ENCODE results near the gene SHROOM4. TPM values are rescaled to one million over a fixed set of nuclear protein-coding genes. Genes with fewer than 3 reads are reported as not detected.

The SHROOM4 gene
- total RNA-seq, 1 experiment from 2014 or later, result 2.1 TPM

DNA sequence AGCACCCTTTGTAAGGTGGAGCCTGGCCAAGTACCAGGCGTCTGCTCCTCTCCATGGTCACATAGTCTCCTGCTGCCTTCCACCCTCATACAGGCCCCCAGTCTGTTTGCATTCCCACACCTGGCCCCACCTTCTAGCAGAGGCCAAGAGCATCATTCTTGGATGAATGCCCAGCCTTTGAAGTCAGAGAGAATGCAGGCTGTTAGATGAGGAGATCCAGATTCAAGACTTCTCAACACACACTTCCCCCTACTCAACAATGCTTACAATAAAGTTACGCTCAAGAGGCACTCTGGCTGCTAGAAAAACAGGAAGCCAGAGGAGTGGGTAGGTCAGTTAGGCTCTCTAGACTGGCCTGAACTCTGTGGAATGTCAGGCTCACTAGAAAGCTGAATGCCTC, 43.3 kb downstream of the SHROOM4 start:
- Histone ChIP-seq H2BK12ac (ENCODE audit: insufficient read length, low read depth, low read length) (no peak overlapping the region), H2AK5ac (ENCODE audit: insufficient read length, low read length) (no peak overlapping the region), H3K4me2 (ENCODE audit: insufficient read depth, insufficient read length, low read length) (no peak overlapping the region), H4K8ac (replicated peaks; ENCODE audit: insufficient read length, low read depth, low read length) (no peak overlapping the region), H3K79me2 (ENCODE audit: insufficient read depth, low read length) (no peaks in the 10 kb centered on the region), H3K23ac (ENCODE audit: insufficient read length, low read depth, low read length) (no peak overlapping the region), H2BK20ac (ENCODE audit: low read depth, low read length, poor library complexity, severe bottlenecking) (no peak overlapping the region), H4K5ac (ENCODE audit: insufficient read length, low read depth, low read length) (no peak overlapping the region), H3K18ac (ENCODE audit: insufficient read length, low read depth, low read length) (no peak overlapping the region), H2BK120ac (ENCODE audit: low read depth, low read length, poor library complexity, severe bottlenecking) (no peak overlapping the region), H3K14ac (ENCODE audit: insufficient read depth, low read length) (no peak overlapping the region; the same call in 1 of the 2 replicates), H3K27me3 (ENCODE audit: insufficient read depth, low read length) (no peaks in the 10 kb centered on the region), H2BK5ac (ENCODE audit: insufficient read length, low read length) (no peak overlapping the region), H3K79me1 (ENCODE audit: insufficient read depth, low read depth, low read length, poor library complexity, severe bottlenecking) (no peaks in the 10 kb centered on the region), H3K4ac (ENCODE audit: low read depth, low read length) (no peak overlapping the region), H2AFZ (ENCODE audit: low read length) (no peak overlapping the region), H3K9me3 (ENCODE audit: control insufficient read depth, low read depth, low read length) (no peaks in the 10 kb centered on the region), H3T11ph (ENCODE audit: low read length) (no peak overlapping the region), H3K27ac (ENCODE audit: insufficient read length, low read depth, low read length) (no peak overlapping the region), H4K20me1 (ENCODE audit: control insufficient read depth, insufficient read depth, insufficient read length) (no peaks in the 10 kb centered on the region), H3K9ac (ENCODE audit: extremely low read depth, insufficient read length, low read length) (no peak overlapping the region), H3K4me1 (ENCODE audit: insufficient read depth, low read length) (peaks cover 4% of the 10 kb centered on the region; the same call in 1 of the 2 replicates), H3K56ac (ENCODE audit: insufficient read length, low read depth, low read length) (no peak overlapping the region), H4K91ac (ENCODE audit: insufficient read length, low read depth, low read length) (no peak overlapping the region), H3K23me2 (ENCODE audit: insufficient read length, low read depth, low read length, poor library complexity, severe bottlenecking) (no peaks in the 10 kb centered on the region), H2BK15ac (ENCODE audit: low read depth, low read length) (no peak overlapping the region)
- peaks cover 48 to 51% of the 10 kb centered on the region in 2 experiments for H3K9me3 Mint-ChIP-seq
- WGBS (ENCODE audit: extremely low coverage, insufficient read length, low lambda C conversion rate), result no CpG with 5 or more reads among the region's 2 CpGs
- DNase-seq, result no peak
- TF ChIP-seq, protein P1, sequence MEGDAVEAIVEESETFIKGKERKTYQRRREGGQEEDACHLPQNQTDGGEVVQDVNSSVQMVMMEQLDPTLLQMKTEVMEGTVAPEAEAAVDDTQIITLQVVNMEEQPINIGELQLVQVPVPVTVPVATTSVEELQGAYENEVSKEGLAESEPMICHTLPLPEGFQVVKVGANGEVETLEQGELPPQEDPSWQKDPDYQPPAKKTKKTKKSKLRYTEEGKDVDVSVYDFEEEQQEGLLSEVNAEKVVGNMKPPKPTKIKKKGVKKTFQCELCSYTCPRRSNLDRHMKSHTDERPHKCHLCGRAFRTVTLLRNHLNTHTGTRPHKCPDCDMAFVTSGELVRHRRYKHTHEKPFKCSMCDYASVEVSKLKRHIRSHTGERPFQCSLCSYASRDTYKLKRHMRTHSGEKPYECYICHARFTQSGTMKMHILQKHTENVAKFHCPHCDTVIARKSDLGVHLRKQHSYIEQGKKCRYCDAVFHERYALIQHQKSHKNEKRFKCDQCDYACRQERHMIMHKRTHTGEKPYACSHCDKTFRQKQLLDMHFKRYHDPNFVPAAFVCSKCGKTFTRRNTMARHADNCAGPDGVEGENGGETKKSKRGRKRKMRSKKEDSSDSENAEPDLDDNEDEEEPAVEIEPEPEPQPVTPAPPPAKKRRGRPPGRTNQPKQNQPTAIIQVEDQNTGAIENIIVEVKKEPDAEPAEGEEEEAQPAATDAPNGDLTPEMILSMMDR (conservative IDR thresholded peaks at IDR 0.05), result no peak
- no peaks in the 10 kb centered on the region for H3K27me3 Mint-ChIP-seq (ENCODE audit: low read depth)
- H3K27ac Mint-ChIP-seq, result no peak overlapping the region
- H3K36me3 Mint-ChIP-seq (ENCODE audit: insufficient read depth in 1 of 3, low read depth in 3 of 3), result no peaks in the 10 kb centered on the region
- H3K4me1 Mint-ChIP-seq, result peaks cover 11 to 18% of the 10 kb centered on the region in 2 experiments
- no peak overlapping the region for H3K4me3 Mint-ChIP-seq
